A673 (cell line): ENCODE results near the gene PCDH7. TPM values are rescaled to one million over a fixed set of nuclear protein-coding genes. Genes with fewer than 3 reads are reported as not detected.
A peak's percentile ranks its signal among the peaks of the same experiment; 100 is the strongest.

Experiments
- BruUV-seq: library from RNA; stranded (reverse); fragments of 400-500 nt; replicated peaks from 2 replicates; lab custom pipeline; 2021; lab: Mats Ljungman, UMichigan
- CTCF ChIA-PET: fragments of 300-600 bp; sonication (Branson Sonifier 250); formaldehyde crosslinking; loops from one replicate; lab custom pipeline; 2022; ENCODE audit warnings: antibody characterized with exemption; lab: Charles Lee
- POLR2A ChIA-PET: fragments of 300-600 bp; sonication (Branson Sonifier 250); formaldehyde crosslinking; loops from one replicate; lab custom pipeline; 2022; ENCODE audit warnings: antibody characterized with exemption; ENCODE audit not compliant: low non-redundant PET; lab: Charles Lee
- DNase-seq: peaks from one replicate; pipeline ENCODE4 v3.0.0-alpha.2; 2015; ENCODE audit warnings: low spot score
- H3K27ac ChIP-seq: fragments of 200-600 bp; sonication (generic); 2 replicates; pipeline ENCODE4 v1.5.1; 2016; ENCODE audit warnings: mixed run types, low read depth, mild to moderate bottlenecking, mixed read lengths, antibody characterized with exemption, low read length; ENCODE audit not compliant: poor library complexity, severe bottlenecking
- H3K27me3 ChIP-seq: fragments of 200-600 bp; sonication (generic); replicated peaks from 2 replicates; pipeline ENCODE4 v1.6.1; 2017; ENCODE audit warnings: mixed run types, low read depth, mild to moderate bottlenecking, mixed read lengths, antibody characterized with exemption, low read length; ENCODE audit not compliant: insufficient read depth, poor library complexity
- H3K36me3 ChIP-seq: fragments of 200-600 bp; sonication (generic); 2 replicates; pipeline ENCODE4 v1.6.1; 2016; ENCODE audit warnings: mixed run types, mild to moderate bottlenecking, mixed read lengths, antibody characterized with exemption, low read length; ENCODE audit not compliant: insufficient read depth, poor library complexity, severe bottlenecking
- H3K4me1 ChIP-seq: fragments of 200-600 bp; sonication (generic); 2 replicates; pipeline ENCODE4 v1.6.1; 2017; ENCODE audit warnings: mixed run types, mild to moderate bottlenecking, mixed read lengths, antibody characterized with exemption, low read length; ENCODE audit not compliant: insufficient read depth, poor library complexity, severe bottlenecking
- H3K4me3 ChIP-seq: fragments of 200-600 bp; sonication (generic); 2 replicates; pipeline ENCODE4 v1.5.1; 2016; ENCODE audit warnings: low read depth, mixed run types, mild to moderate bottlenecking, mixed read lengths, low read length; ENCODE audit not compliant: poor library complexity, severe bottlenecking
- H3K9me3 ChIP-seq: fragments of 200-600 bp; sonication (generic); 2 replicates; pipeline ENCODE4 v1.6.1; 2016; ENCODE audit warnings: mixed run types, low read depth, mild to moderate bottlenecking, mixed read lengths, antibody characterized with exemption, low read length; ENCODE audit not compliant: poor library complexity, severe bottlenecking
- CTCF ChIP-seq: fragments of 300-800, 200-600 bp; sonication (generic); conservative IDR thresholded peaks from 2 replicates; pipeline ENCODE4 v1.5.1; 2017; ENCODE audit warnings: low read depth, mild to moderate bottlenecking, antibody characterized with exemption, low read length, moderate library complexity, mixed read lengths
- EZH2 ChIP-seq: fragments of 200-600 bp; sonication (generic); IDR thresholded peaks from 2 replicates; pipeline ENCODE4 v1.6.1; 2017; ENCODE audit warnings: borderline replicate concordance, low read depth, mild to moderate bottlenecking, mixed read lengths, antibody characterized with exemption, low read length; ENCODE audit not compliant: poor library complexity, severe bottlenecking
- intact Hi-C: fragments of 100-400 bp; cut with micrococcal nuclease; formaldehyde crosslinking; loops from one replicate; pipeline ENCODE4 v1.10.0; 2022; ENCODE audit not compliant: unreplicated experiment
- total RNA-seq: library from RNA; stranded (reverse); gene quantifications from 2 replicates; pipeline ENCODE4 v1.2.3, GENCODE V29; 2021

Gene PCDH7
- total RNA-seq, 1 experiment from 2014 or later, result 218 TPM

GRCh38 chr4:30718641-30719453, 1.3 kb upstream of the PCDH7 start:
- CTCF ChIA-PET, result interaction anchor here (0.9 kb wide), 1 partner anchor 8 kb away, joined by 3 read pairs; no protein-coding TSS in a partner anchor
- POLR2A ChIA-PET, result interaction anchor here (0.6 to 1.5 kb wide), 6 partner anchors 46 to 628 kb away, joined by 3 to 4 read pairs (median 4); no protein-coding TSS in a partner anchor
- intact Hi-C loops, result loop anchor here (1.0 to 10.0 kb wide), 7 partner anchors 114 to 976 kb away; no protein-coding TSS in a partner anchor
- peaks cover 19% of the 10 kb centered on the region for H3K36me3 ChIP-seq
- TF ChIP-seq CTCF (peak; percentile 30; the same call in 1 of the 2 replicates), EZH2 (no peak)
- peaks cover 25% of the 10 kb centered on the region for H3K4me1 ChIP-seq
- no peaks in the 10 kb centered on the region for H3K9me3 ChIP-seq
- BruUV-seq, result TSS peak; percentile 69
- no peaks in the 10 kb centered on the region for H3K27me3 ChIP-seq
- peak overlapping the region; percentile 93 for H3K4me3 ChIP-seq
- DNase-seq, result peak; percentile 65
- peak overlapping the region; percentile 96 for H3K27ac ChIP-seq

GRCh38 chr4:30719454-30720020, 632 bp upstream of the PCDH7 start:
- Histone ChIP-seq H3K27ac (peak overlapping the region; percentile 96), H3K27me3 (no peaks in the 10 kb centered on the region), H3K4me1 (peaks cover 18% of the 10 kb centered on the region), H3K4me3 (peak overlapping the region; percentile 93), H3K36me3 (peaks cover 26% of the 10 kb centered on the region), H3K9me3 (no peaks in the 10 kb centered on the region)
- CTCF ChIA-PET, result interaction anchor here (0.6 kb wide), 1 partner anchor 324 kb away, joined by 3 read pairs; no protein-coding TSS in a partner anchor
- POLR2A ChIA-PET, result interaction anchor here (0.6 kb wide), 3 partner anchors 45 to 166 kb away, joined by 3 to 4 read pairs (median 4); no protein-coding TSS in a partner anchor
- TF ChIP-seq EZH2 (no peak), CTCF (no peak)
- BruUV-seq, result no TSS peak
- peak; percentile 90 for DNase-seq
- intact Hi-C loops, result loop anchor here (2.0 to 10.0 kb wide), 8 partner anchors 48 to 975 kb away; no protein-coding TSS in a partner anchor

- H3K4me3 ChIP-seq, result peak overlapping the region; percentile 93
Observed at GRCh38 chr4:30720661-30721184, 554 bp downstream of the PCDH7 start.

More at GRCh38 chr4:30720661-30721184, 554 bp downstream of the PCDH7 start:
- no peak for TF ChIP-seq CTCF
- TF ChIP-seq EZH2, result no peak
- peaks cover 38% of the 10 kb centered on the region for H3K36me3 ChIP-seq
- peaks cover 6% of the 10 kb centered on the region for H3K4me1 ChIP-seq
- H3K27ac ChIP-seq, result peak overlapping the region; percentile 96
- no peak for DNase-seq
- ChIA-PET POLR2A (no interaction called here), CTCF (no interaction called here)
- H3K27me3 ChIP-seq, result no peaks in the 10 kb centered on the region
- no peaks in the 10 kb centered on the region for H3K9me3 ChIP-seq
- intact Hi-C loops, result loop anchor here (5.0 to 10.0 kb wide), 2 partner anchors 47 to 114 kb away; no protein-coding TSS in a partner anchor
- BruUV-seq, result no TSS peak
